PC-9 (cell line): ENCODE measurements around the gene MFSD12. TPM values are rescaled to one million over a fixed set of nuclear protein-coding genes. Genes with fewer than 3 reads are reported as not detected.

Experiments used
- BruUV-seq: library from RNA; stranded (reverse); fragments of 400-500 nt; replicated peaks from 2 replicates; lab custom pipeline; 2021; lab: Mats Ljungman, UMichigan
- CTCF ChIA-PET: fragments of 300-600 bp; sonication (Branson Sonifier 250); formaldehyde crosslinking; loops from one replicate; lab custom pipeline; 2022; ENCODE audit warnings: antibody characterized with exemption; lab: Charles Lee
- POLR2A ChIA-PET: fragments of 300-600 bp; sonication (Branson Sonifier 250); formaldehyde crosslinking; loops from one replicate; lab custom pipeline; 2022; ENCODE audit warnings: antibody characterized with exemption; ENCODE audit not compliant: unreplicated experiment; lab: Charles Lee
- DNase-seq, 2 experiments: peaks; one replicate each; pipeline versions ENCODE4 v3.0.0 to v3.0.0-alpha.2; 2015 to 2022; ENCODE audit warnings: mixed read lengths in 1 of 2
- H2AFZ ChIP-seq: fragments of 200-600 bp; sonication (generic); 2 replicates; pipeline ENCODE4 v1.8.1; 2017; ENCODE audit warnings: antibody characterized with exemption
- H3F3A ChIP-seq: fragments of 200-600 bp; sonication (generic); 2 replicates; pipeline ENCODE4 v1.8.1; 2017; ENCODE audit warnings: antibody characterized with exemption, mild to moderate bottlenecking, low read depth; ENCODE audit not compliant: insufficient read depth
- H3K27ac ChIP-seq: fragments of 200-600 bp; sonication (generic); 2 replicates; pipeline ENCODE4 v1.6.1; 2016; ENCODE audit warnings: mixed run types
- H3K27me3 ChIP-seq: fragments of 200-600 bp; sonication (generic); 2 replicates; pipeline ENCODE4 v1.6.1; 2016; ENCODE audit warnings: low read depth, mixed run types; ENCODE audit not compliant: insufficient read depth
- H3K36me3 ChIP-seq: fragments of 200-600 bp; sonication (generic); 2 replicates; pipeline ENCODE4 v1.6.1; 2016; ENCODE audit warnings: low read depth, mixed run types
- H3K4me1 ChIP-seq: fragments of 200-600 bp; sonication (generic); replicated peaks from 2 replicates; pipeline ENCODE4 v1.6.1; 2016; ENCODE audit warnings: mixed run types; ENCODE audit not compliant: insufficient read depth
- H3K4me2 ChIP-seq: fragments of 200-600 bp; sonication (generic); 2 replicates; pipeline ENCODE4 v1.6.1; 2017; ENCODE audit warnings: mixed run types
- H3K4me3 ChIP-seq: fragments of 200-600 bp; sonication (generic); 2 replicates; pipeline ENCODE4 v1.6.1; 2016; ENCODE audit warnings: mixed run types
- H3K79me2 ChIP-seq: fragments of 200-600 bp; sonication (generic); 2 replicates; pipeline ENCODE4 v1.6.1; 2017; ENCODE audit warnings: low read depth, mixed run types
- H3K9me2 ChIP-seq: fragments of 200-600 bp; sonication (generic); 2 replicates; pipeline ENCODE4 v1.8.1; 2017; ENCODE audit warnings: mild to moderate bottlenecking; ENCODE audit not compliant: insufficient read depth
- H3K9me3 ChIP-seq: fragments of 200-600 bp; sonication (generic); 2 replicates; pipeline ENCODE4 v1.8.1; 2016; ENCODE audit warnings: low read depth; ENCODE audit not compliant: insufficient read depth
- H4K20me1 ChIP-seq: fragments of 200-600 bp; sonication (generic); 2 replicates; pipeline ENCODE4 v1.8.1; 2017; ENCODE audit not compliant: insufficient read depth
- EZH2 ChIP-seq: fragments of 200-600 bp; sonication (generic); IDR thresholded peaks from 2 replicates; pipeline ENCODE4 v1.8.0; 2017; ENCODE audit warnings: antibody characterized with exemption, low read depth
- intact Hi-C: fragments of 100-400 bp; cut with micrococcal nuclease; formaldehyde crosslinking; loops from one replicate; pipeline ENCODE4 v1.10.0; 2022; ENCODE audit not compliant: unreplicated experiment
- total RNA-seq: library from RNA; stranded (reverse); gene quantifications from 2 replicates; pipeline ENCODE4 v1.2.3, GENCODE V29; 2021
- TF ChIP-seq, protein P1 (sequence below): fragments of 200-600 bp; sonication (generic); conservative IDR thresholded peaks from 2 replicates; pipeline ENCODE4 v1.6.1; 2017; ENCODE audit warnings: mixed run types, antibody characterized with exemption, mild to moderate bottlenecking, moderate library complexity

The MFSD12 gene
- total RNA-seq, 1 experiment from 2014 or later = 70.0 TPM

DNA sequence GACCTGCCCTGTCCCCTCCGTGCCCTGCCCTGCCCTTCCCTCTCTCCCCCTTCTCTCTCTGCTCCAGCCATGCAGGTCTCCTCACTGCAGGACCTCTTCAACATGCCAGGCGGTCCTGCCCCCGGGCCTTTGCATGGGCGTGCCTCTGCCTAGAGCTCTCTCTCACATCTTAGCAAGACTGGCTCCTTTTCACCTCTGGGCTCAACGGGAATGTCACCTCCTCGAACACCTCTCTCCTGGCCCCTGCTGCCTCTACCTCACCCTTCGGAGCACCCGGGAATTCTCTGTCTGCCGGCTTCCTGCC is 5.6 kb downstream of the MFSD12 start:
- Histone ChIP-seq H4K20me1 (peaks cover 11% of the 10 kb centered on the region), H3K79me2 (peaks cover 19% of the 10 kb centered on the region), H3K4me1 (peaks cover 10% of the 10 kb centered on the region; the same call in 1 of the 2 replicates), H3K27ac (no peak overlapping the region), H3K4me2 (no peak overlapping the region), H3K4me3 (no peak overlapping the region), H3K36me3 (no peaks in the 10 kb centered on the region), H3K9me3 (no peaks in the 10 kb centered on the region), H2AFZ (no peak overlapping the region), H3K9me2 (no peaks in the 10 kb centered on the region), H3F3A (no peaks in the 10 kb centered on the region), H3K27me3 (no peaks in the 10 kb centered on the region)
- intact Hi-C loops = no loop called here
- DNase-seq = no peak
- CTCF ChIA-PET = no interaction called here
- POLR2A ChIA-PET = no interaction called here
- no TSS peak for BruUV-seq
- TF ChIP-seq EZH2 = no peak
- TF ChIP-seq, protein P1, sequence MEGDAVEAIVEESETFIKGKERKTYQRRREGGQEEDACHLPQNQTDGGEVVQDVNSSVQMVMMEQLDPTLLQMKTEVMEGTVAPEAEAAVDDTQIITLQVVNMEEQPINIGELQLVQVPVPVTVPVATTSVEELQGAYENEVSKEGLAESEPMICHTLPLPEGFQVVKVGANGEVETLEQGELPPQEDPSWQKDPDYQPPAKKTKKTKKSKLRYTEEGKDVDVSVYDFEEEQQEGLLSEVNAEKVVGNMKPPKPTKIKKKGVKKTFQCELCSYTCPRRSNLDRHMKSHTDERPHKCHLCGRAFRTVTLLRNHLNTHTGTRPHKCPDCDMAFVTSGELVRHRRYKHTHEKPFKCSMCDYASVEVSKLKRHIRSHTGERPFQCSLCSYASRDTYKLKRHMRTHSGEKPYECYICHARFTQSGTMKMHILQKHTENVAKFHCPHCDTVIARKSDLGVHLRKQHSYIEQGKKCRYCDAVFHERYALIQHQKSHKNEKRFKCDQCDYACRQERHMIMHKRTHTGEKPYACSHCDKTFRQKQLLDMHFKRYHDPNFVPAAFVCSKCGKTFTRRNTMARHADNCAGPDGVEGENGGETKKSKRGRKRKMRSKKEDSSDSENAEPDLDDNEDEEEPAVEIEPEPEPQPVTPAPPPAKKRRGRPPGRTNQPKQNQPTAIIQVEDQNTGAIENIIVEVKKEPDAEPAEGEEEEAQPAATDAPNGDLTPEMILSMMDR = no peak

DNA sequence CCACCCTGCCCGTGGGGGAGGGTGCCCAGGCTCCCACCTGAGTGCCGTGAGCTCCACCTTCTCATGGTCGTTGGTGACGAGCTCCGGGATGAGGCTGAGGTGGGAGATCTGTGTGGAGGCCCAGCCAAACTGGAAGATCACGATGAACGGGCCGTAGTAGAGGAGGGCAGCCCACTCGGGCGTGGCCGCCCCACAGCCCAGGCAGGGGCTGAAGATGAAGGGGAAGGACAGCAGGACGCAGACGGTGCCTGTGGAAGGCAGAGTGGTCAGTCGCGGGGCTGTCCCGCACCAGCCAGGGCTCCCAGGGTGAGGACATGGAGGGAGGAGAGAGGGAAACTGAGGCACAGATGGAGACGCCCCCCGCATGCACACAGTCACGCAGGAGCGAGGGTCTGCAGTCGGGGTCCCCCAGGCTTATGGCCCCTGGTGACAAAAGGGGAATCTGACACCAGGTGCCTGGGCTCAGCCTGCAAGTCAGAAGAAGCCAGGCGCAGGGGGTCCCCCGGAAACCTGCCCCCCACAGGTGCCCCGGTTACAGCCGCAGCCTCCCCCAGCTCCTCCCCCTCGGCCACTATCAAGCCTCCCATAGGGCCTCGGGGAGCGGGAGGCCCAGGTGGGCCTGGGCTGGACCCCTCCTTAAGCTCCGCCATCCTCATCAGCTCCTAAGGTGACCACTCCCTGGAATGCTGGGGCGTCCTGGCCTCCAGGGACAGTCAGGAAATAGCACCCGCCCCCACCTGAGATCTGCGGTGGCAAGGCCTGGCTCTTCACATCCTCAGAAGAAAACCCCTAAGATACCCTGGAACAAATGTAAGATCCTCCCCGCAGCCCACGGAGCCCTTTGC is 6.2 kb downstream of the MFSD12 start:
- Histone ChIP-seq H3K4me2 (no peak overlapping the region), H3K36me3 (no peaks in the 10 kb centered on the region), H4K20me1 (peaks cover 7% of the 10 kb centered on the region; the same call in 1 of the 2 replicates), H3K9me3 (no peaks in the 10 kb centered on the region), H2AFZ (no peak overlapping the region), H3K27ac (no peak overlapping the region), H3K79me2 (peaks cover 13% of the 10 kb centered on the region), H3F3A (no peaks in the 10 kb centered on the region), H3K4me1 (peaks cover 5% of the 10 kb centered on the region; the same call in 1 of the 2 replicates), H3K4me3 (no peak overlapping the region), H3K27me3 (no peaks in the 10 kb centered on the region), H3K9me2 (no peaks in the 10 kb centered on the region)
- no TSS peak for BruUV-seq
- POLR2A ChIA-PET = no interaction called here
- intact Hi-C loops = no loop called here
- CTCF ChIA-PET = no interaction called here
- DNase-seq = no peak
- TF ChIP-seq EZH2 = no peak
- TF ChIP-seq, protein P1 = no peak

DNA sequence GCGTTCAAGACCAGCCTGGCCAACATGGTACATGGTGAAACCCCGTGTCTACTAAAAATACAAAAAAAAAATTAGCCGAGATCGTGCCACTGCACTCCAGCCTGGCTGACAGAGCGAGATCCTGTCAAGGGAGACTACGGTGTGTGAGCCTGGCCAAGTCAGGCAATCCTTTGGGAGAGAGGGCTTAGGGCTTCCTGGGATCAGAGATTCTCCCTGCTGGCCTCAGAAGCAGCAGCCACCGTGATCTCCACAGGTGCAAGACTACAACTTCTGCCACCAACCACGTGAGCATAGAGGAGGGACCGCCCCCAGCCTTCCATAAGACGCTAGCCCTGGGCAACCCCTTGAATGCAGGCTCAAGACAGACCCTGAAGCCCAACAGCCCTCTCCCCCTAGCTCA is 7.6 kb downstream of the MFSD12 start:
- Histone ChIP-seq H3K27me3 (no peaks in the 10 kb centered on the region), H3K4me2 (no peak overlapping the region), H3K4me3 (no peak overlapping the region), H3K36me3 (no peaks in the 10 kb centered on the region), H3K4me1 (no peaks in the 10 kb centered on the region), H3K27ac (no peak overlapping the region), H4K20me1 (no peaks in the 10 kb centered on the region; the same call in 1 of the 2 replicates), H3K79me2 (no peaks in the 10 kb centered on the region), H3F3A (no peaks in the 10 kb centered on the region), H3K9me2 (no peaks in the 10 kb centered on the region), H2AFZ (no peak overlapping the region), H3K9me3 (no peaks in the 10 kb centered on the region)
- BruUV-seq = no TSS peak
- DNase-seq = no peak
- CTCF ChIA-PET = no interaction called here
- POLR2A ChIA-PET = interaction anchor here (0.7 kb wide), 1 partner anchor 1601 kb away, joined by 6 read pairs; no protein-coding TSS in a partner anchor
- TF ChIP-seq, protein P1 = no peak
- intact Hi-C loops = loop anchor here (5.0 kb wide), 1 partner anchor 657 kb away; no protein-coding TSS in a partner anchor
